Muscle of leg (tissue), 11 donors: Measurements from ENCODE around the gene MAML3. TPM values are rescaled to one million over a fixed set of nuclear protein-coding genes. Genes with fewer than 3 reads are reported as not detected.
A peak's percentile ranks its signal among the peaks of the same experiment; 100 is the strongest.

Experiments used
- DNase-seq: peaks from one replicate; pipeline ENCODE4 v3.0.0; 2013
- H3K27ac ChIP-seq: one replicate; pipeline ENCODE4 v1.5.1; 2013; ENCODE audit warnings: mild to moderate bottlenecking, low read length, control low read depth
- H3K27me3 ChIP-seq: one replicate; pipeline ENCODE4 v1.6.1; 2013; ENCODE audit warnings: low read length; ENCODE audit not compliant: control insufficient read depth, insufficient read depth
- H3K36me3 ChIP-seq: one replicate; pipeline ENCODE4 v1.6.1; 2013; ENCODE audit warnings: low read length; ENCODE audit not compliant: control insufficient read depth, insufficient read depth
- H3K4me1 ChIP-seq: one replicate; pipeline ENCODE4 v1.6.1; 2013; ENCODE audit warnings: low read length; ENCODE audit not compliant: control insufficient read depth, insufficient read depth
- H3K4me3 ChIP-seq: one replicate; pipeline ENCODE4 v1.5.1; 2013; ENCODE audit warnings: low read length, control low read depth
- H3K9me3 ChIP-seq: replicated peaks from 2 replicates; pipeline ENCODE4 v1.6.1; 2013; ENCODE audit warnings: low read depth, low read length; ENCODE audit not compliant: control insufficient read depth
- WGBS: methylation state at CpG from one replicate; pipeline ENCODE4 v1.1.5; 2013; ENCODE audit warnings: missing lambda C conversion rate; ENCODE audit not compliant: insufficient coverage; 5-methylcytosine and 5-hydroxymethylcytosine counted together
- polyA plus RNA-seq, 8 donors: library from polyadenylated mRNA; unstranded; fragments of 120-200 nt; gene quantifications; one replicate each; pipeline versions ENCODE4 v1.2.1 to v1.2.3, GENCODE V29; 2013; ENCODE audit warnings: inconsistent platforms in 1 of 8, low replicate concordance in 1 of 8; ENCODE audit not compliant: insufficient read length in 8 of 8, insufficient read depth in 1 of 8
- total RNA-seq: library from RNA; stranded (reverse); fragments of 120-200 nt; gene quantifications from one replicate; pipeline ENCODE4 v1.2.4, GENCODE V29; 2013

The MAML3 gene
- total and polyA plus RNA-seq, 9 donors: 3.0 to 5.5 (median 5.0) TPM

- Histone ChIP-seq H3K27me3 (no peaks in the 10 kb centered on the region), H3K36me3 (no peaks in the 10 kb centered on the region), H3K27ac (no peak overlapping the region), H3K4me1 (peaks cover 20% of the 10 kb centered on the region), H3K9me3 (no peaks in the 10 kb centered on the region), H3K4me3 (no peak overlapping the region)
- DNase-seq: peak; percentile 49
- WGBS: 29% methylated on average over 2 of the region's 2 CpGs
Measured at GRCh38 chr4:139900964-139901376, 253.0 kb downstream of the MAML3 start.

- WGBS: no CpG with 5 or more reads among the region's 4 CpGs
- Histone ChIP-seq H3K27me3 (no peaks in the 10 kb centered on the region), H3K4me1 (peaks cover 20% of the 10 kb centered on the region), H3K36me3 (no peaks in the 10 kb centered on the region), H3K27ac (no peak overlapping the region), H3K9me3 (no peaks in the 10 kb centered on the region), H3K4me3 (no peak overlapping the region)
- no peak for DNase-seq
Measured at GRCh38 chr4:139899346-139899745, 254.6 kb downstream of the MAML3 start.

DNA sequence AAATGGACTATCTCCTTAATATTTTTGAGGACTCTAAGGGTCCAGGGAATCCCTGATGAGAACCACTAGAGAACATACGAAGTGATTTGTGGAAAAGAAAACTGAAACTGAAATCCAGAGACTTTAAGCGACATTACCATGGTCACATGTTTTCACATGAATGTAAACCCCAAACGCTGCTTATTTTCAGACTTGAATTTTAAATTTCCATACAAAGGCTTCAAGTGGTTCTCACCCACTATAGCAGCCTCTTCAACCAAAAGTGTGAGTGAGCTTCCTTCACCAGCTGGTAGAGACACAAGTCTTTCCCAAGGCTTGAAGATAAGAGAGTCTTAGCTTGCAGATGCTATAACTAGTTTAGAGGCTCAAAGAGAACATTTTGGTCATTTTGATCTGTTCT, 255.7 kb downstream of the MAML3 start:
- Histone ChIP-seq H3K27me3 (no peaks in the 10 kb centered on the region), H3K4me1 (peaks cover 20% of the 10 kb centered on the region), H3K9me3 (no peaks in the 10 kb centered on the region), H3K4me3 (no peak overlapping the region), H3K36me3 (no peaks in the 10 kb centered on the region), H3K27ac (no peak overlapping the region)
- 100% methylated on average over 1 of the region's 3 CpGs for WGBS
- no peak for DNase-seq

DNA sequence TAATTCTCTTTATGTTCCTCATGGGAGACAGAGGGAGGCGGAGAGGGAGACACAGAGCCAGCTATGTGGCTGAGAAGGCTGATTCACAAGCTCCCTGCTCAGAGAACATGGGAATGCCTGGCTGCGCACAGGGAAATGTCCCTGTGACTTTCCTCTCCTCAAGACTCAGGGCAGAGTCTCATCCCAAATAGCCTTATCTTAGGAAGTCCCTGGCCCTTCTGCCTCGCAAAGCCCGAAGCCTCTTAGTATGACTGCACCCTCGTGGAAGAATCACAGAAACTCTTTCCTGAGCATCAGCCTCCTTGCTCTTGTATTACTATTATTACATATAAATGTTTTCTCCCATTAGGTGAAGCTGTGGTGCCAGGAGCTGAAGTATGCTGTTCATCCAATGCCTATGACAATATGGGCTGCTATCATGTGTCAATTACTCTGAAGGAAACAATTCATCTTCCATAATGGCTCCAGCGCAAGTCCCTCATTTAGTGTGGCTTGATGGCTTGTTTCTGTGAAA, 257.8 kb downstream of the MAML3 start:
- no peak overlapping the region for H3K27ac ChIP-seq
- WGBS: 43% methylated on average over 2 of the region's 6 CpGs
- H3K4me1 ChIP-seq: peaks cover 10% of the 10 kb centered on the region

GRCh38 chr4:139893801-139894200, 260.2 kb downstream of the MAML3 start:
- Histone ChIP-seq H3K9me3 (no peaks in the 10 kb centered on the region), H3K4me1 (no peaks in the 10 kb centered on the region), H3K27ac (no peak overlapping the region), H3K27me3 (no peaks in the 10 kb centered on the region), H3K4me3 (no peak overlapping the region), H3K36me3 (no peaks in the 10 kb centered on the region)
- no CpG with 5 or more reads among the region's 4 CpGs for WGBS
- DNase-seq: no peak

More for the DNA sequence above, 257.8 kb downstream of the MAML3 start:
- no peak overlapping the region for H3K4me3 ChIP-seq
- no peaks in the 10 kb centered on the region for H3K36me3 ChIP-seq
- no peaks in the 10 kb centered on the region for H3K9me3 ChIP-seq
- H3K27me3 ChIP-seq: no peaks in the 10 kb centered on the region
- DNase-seq: no peak

DNA sequence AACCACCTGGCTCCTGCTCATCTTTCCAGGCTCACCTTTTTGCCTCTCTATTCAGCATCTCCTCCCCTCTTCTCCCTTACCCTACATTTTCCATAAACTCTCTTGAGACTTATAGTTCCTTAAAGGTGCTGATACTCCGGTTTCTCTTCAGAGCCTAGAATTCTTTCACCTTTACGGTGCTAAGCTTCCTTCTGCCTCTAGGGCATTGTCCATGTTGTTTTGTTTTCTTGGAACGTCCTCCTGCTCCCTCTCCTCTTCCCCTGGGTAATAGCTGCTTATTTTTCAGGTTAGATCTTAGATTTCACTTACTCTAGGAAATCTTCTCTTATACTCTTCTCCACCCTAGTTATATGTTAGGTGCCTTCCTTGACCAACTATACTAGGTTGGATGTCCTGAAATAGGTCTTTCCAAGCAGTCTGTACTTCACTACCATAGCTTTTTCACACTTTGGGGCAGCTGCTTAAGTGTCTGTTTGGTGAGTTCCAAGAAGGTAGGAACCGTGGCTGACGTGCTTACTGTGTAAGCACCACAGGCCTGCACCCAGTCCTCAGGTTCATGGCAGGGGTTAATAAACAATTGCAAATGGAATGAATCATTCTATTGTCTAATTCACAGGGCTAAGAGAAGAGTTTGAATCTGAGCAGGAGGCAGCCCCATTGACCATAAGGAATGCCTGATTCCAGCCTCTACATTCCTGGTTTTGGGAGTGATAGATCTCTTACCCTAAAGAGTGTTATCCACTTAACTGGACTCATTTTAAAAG, 260.8 kb downstream of the MAML3 start:
- no peak overlapping the region for H3K27ac ChIP-seq
- H3K4me1 ChIP-seq: peaks cover 3% of the 10 kb centered on the region
- no peak overlapping the region for H3K4me3 ChIP-seq
- no peaks in the 10 kb centered on the region for H3K27me3 ChIP-seq
- no peak for DNase-seq
- no peaks in the 10 kb centered on the region for H3K9me3 ChIP-seq
- no peaks in the 10 kb centered on the region for H3K36me3 ChIP-seq
- no CpG with 5 or more reads among the region's 5 CpGs for WGBS

- H3K27ac ChIP-seq: no peak overlapping the region
- H3K4me1 ChIP-seq: peaks cover 7% of the 10 kb centered on the region
- H3K4me3 ChIP-seq: no peak overlapping the region
- WGBS: no CpG with 5 or more reads among the region's 8 CpGs
- H3K27me3 ChIP-seq: no peaks in the 10 kb centered on the region
- H3K9me3 ChIP-seq: no peaks in the 10 kb centered on the region
- no peaks in the 10 kb centered on the region for H3K36me3 ChIP-seq
- DNase-seq: no peak
Measured at GRCh38 chr4:139890816-139891215, 263.2 kb downstream of the MAML3 start.

GRCh38 chr4:139889901-139890300, 264.1 kb downstream of the MAML3 start:
- Histone ChIP-seq H3K9me3 (no peaks in the 10 kb centered on the region), H3K36me3 (no peaks in the 10 kb centered on the region), H3K27me3 (no peaks in the 10 kb centered on the region), H3K4me3 (no peak overlapping the region), H3K4me1 (peaks cover 7% of the 10 kb centered on the region), H3K27ac (no peak overlapping the region)
- DNase-seq: no peak
- WGBS: 75% methylated on average over 6 of the region's 6 CpGs

- H3K9me3 ChIP-seq: no peaks in the 10 kb centered on the region
- no peak for DNase-seq
- WGBS: 72% methylated on average over 8 of the region's 8 CpGs
- H3K4me3 ChIP-seq: no peak overlapping the region
- H3K27ac ChIP-seq: no peak overlapping the region
- no peaks in the 10 kb centered on the region for H3K27me3 ChIP-seq
- H3K36me3 ChIP-seq: no peaks in the 10 kb centered on the region
- peaks cover 7% of the 10 kb centered on the region for H3K4me1 ChIP-seq
Measured at GRCh38 chr4:139889264-139889663, 264.7 kb downstream of the MAML3 start.

- WGBS: 65% methylated on average over 2 of the region's 6 CpGs
- no peak for DNase-seq
- Histone ChIP-seq H3K4me1 (peaks cover 7% of the 10 kb centered on the region), H3K27me3 (no peaks in the 10 kb centered on the region), H3K9me3 (no peaks in the 10 kb centered on the region), H3K27ac (no peak overlapping the region), H3K4me3 (no peak overlapping the region), H3K36me3 (no peaks in the 10 kb centered on the region)
Measured at GRCh38 chr4:139887962-139888735, 265.8 kb downstream of the MAML3 start.
